H9 (cell line): ENCODE measurements around the gene STRN. TPM values are rescaled to one million over a fixed set of nuclear protein-coding genes. Genes with fewer than 3 reads are reported as not detected.

ENCODE experiments used
- DNase-seq: peaks from one replicate; pipeline ENCODE4 v3.0.0-alpha.2; 2017
- H2AFZ ChIP-seq: one replicate; pipeline ENCODE4 v1.6.1; 2013; ENCODE audit warnings: mild to moderate bottlenecking, low read length, control low read depth, moderate library complexity
- H2AK5ac ChIP-seq: 2 replicates; pipeline ENCODE4 v1.6.1; 2013; ENCODE audit warnings: low read length, control low read depth, mixed read lengths; ENCODE audit not compliant: insufficient read length
- H2BK120ac ChIP-seq: one replicate; pipeline ENCODE4 v1.6.1; 2013; ENCODE audit warnings: low read depth, mild to moderate bottlenecking, low read length, control low read depth, inconsistent platforms; ENCODE audit not compliant: poor library complexity, severe bottlenecking
- H2BK12ac ChIP-seq: 2 replicates; pipeline ENCODE4 v1.6.1; 2013; ENCODE audit warnings: low read length, control low read depth, mixed read lengths, low read depth; ENCODE audit not compliant: insufficient read length
- H2BK15ac ChIP-seq: 2 replicates; pipeline ENCODE4 v1.6.1; 2013; ENCODE audit warnings: low read depth, low read length, control low read depth
- H2BK20ac ChIP-seq: one replicate; pipeline ENCODE4 v1.6.1; 2013; ENCODE audit warnings: low read depth, mild to moderate bottlenecking, low read length, control low read depth, inconsistent platforms; ENCODE audit not compliant: poor library complexity, severe bottlenecking
- H2BK5ac ChIP-seq: 2 replicates; pipeline ENCODE4 v1.6.1; 2013; ENCODE audit warnings: low read length, control low read depth, mixed read lengths; ENCODE audit not compliant: insufficient read length
- H3K14ac ChIP-seq: 2 replicates; pipeline ENCODE4 v1.6.1; 2013; ENCODE audit warnings: low read length, control low read depth; ENCODE audit not compliant: insufficient read depth
- H3K18ac ChIP-seq: 2 replicates; pipeline ENCODE4 v1.6.1; 2013; ENCODE audit warnings: low read depth, mild to moderate bottlenecking, mixed read lengths, low read length, control low read depth; ENCODE audit not compliant: insufficient read length
- H3K23ac ChIP-seq: 2 replicates; pipeline ENCODE4 v1.6.1; 2013; ENCODE audit warnings: low read length, control low read depth, mixed read lengths, low read depth; ENCODE audit not compliant: insufficient read length
- H3K23me2 ChIP-seq: 2 replicates; pipeline ENCODE4 v1.6.1; 2013; ENCODE audit warnings: low read depth, mild to moderate bottlenecking, mixed read lengths, low read length, control low read depth; ENCODE audit not compliant: insufficient read length, poor library complexity, severe bottlenecking
- H3K27ac ChIP-seq: 2 replicates; pipeline ENCODE4 v1.5.1; 2013; ENCODE audit warnings: low read length, control low read depth, mixed read lengths, low read depth; ENCODE audit not compliant: insufficient read length
- H3K27me3 ChIP-seq: 2 replicates; pipeline ENCODE4 v1.6.1; 2013; ENCODE audit warnings: low read length, control low read depth, inconsistent platforms; ENCODE audit not compliant: insufficient read depth
- H3K4ac ChIP-seq: 2 replicates; pipeline ENCODE4 v1.6.1; 2013; ENCODE audit warnings: low read depth, mild to moderate bottlenecking, control low read depth, inconsistent platforms, low read length, moderate library complexity
- H3K4me1 ChIP-seq: 2 replicates; pipeline ENCODE4 v1.6.1; 2013; ENCODE audit warnings: low read length, control low read depth, inconsistent platforms; ENCODE audit not compliant: insufficient read depth
- H3K4me2 ChIP-seq: 2 replicates; pipeline ENCODE4 v1.6.1; 2013; ENCODE audit warnings: low read length, control low read depth, mixed read lengths; ENCODE audit not compliant: insufficient read length, insufficient read depth
- H3K56ac ChIP-seq: 2 replicates; pipeline ENCODE4 v1.6.1; 2013; ENCODE audit warnings: low read depth, mild to moderate bottlenecking, mixed read lengths, low read length, control low read depth; ENCODE audit not compliant: insufficient read length
- H3K79me1 ChIP-seq: 2 replicates; pipeline ENCODE4 v1.6.1; 2013; ENCODE audit warnings: low read depth, mild to moderate bottlenecking, moderate library complexity, low read length, control low read depth, inconsistent platforms; ENCODE audit not compliant: insufficient read depth, poor library complexity, severe bottlenecking
- H3K79me2 ChIP-seq: 2 replicates; pipeline ENCODE4 v1.6.1; 2013; ENCODE audit warnings: low read length, control low read depth, inconsistent platforms; ENCODE audit not compliant: insufficient read depth
- H3K9ac ChIP-seq: 2 replicates; pipeline ENCODE4 v1.6.1; 2013; ENCODE audit warnings: low read length, control low read depth, mixed read lengths; ENCODE audit not compliant: insufficient read length; ENCODE audit errors: extremely low read depth
- H3K9me3 ChIP-seq: one replicate; pipeline ENCODE4 v1.6.1; 2013; ENCODE audit warnings: low read depth, low read length, inconsistent platforms; ENCODE audit not compliant: control insufficient read depth
- H3T11ph ChIP-seq: one replicate; pipeline ENCODE4 v1.6.1; 2013; ENCODE audit warnings: mild to moderate bottlenecking, low read length, control low read depth, inconsistent platforms
- H4K20me1 ChIP-seq: one replicate; pipeline ENCODE4 v1.6.1; 2013; ENCODE audit not compliant: control insufficient read depth, insufficient read length, insufficient read depth
- H4K5ac ChIP-seq: 2 replicates; pipeline ENCODE4 v1.6.1; 2013; ENCODE audit warnings: low read depth, mild to moderate bottlenecking, mixed read lengths, low read length, control low read depth; ENCODE audit not compliant: insufficient read length
- H4K8ac ChIP-seq: replicated peaks from 2 replicates; pipeline ENCODE4 v1.6.1; 2013; ENCODE audit warnings: low read length, control low read depth, mixed read lengths, low read depth; ENCODE audit not compliant: insufficient read length
- H4K91ac ChIP-seq: 2 replicates; pipeline ENCODE4 v1.6.1; 2013; ENCODE audit warnings: low read depth, mild to moderate bottlenecking, moderate library complexity, mixed read lengths, low read length, control low read depth; ENCODE audit not compliant: insufficient read length
- H3K27ac Mint-ChIP-seq, 3 experiments: 2 replicates in 2 of 3; 3 replicates in 1 of 3; pipeline ENCODE4 v1.8.0; 2020 to 2021; ENCODE audit warnings: mixed read lengths in 3 of 3, mild to moderate bottlenecking in 1 of 3, moderate library complexity in 1 of 3
- H3K27me3 Mint-ChIP-seq: 2 replicates; pipeline ENCODE4 v1.8.0; 2021; ENCODE audit warnings: low read depth, mild to moderate bottlenecking, moderate library complexity, mixed read lengths
- H3K36me3 Mint-ChIP-seq, 3 experiments: 2 replicates in 2 of 3; 3 replicates in 1 of 3; pipeline ENCODE4 v1.8.0; 2020 to 2021; ENCODE audit warnings: low read depth in 3 of 3, mixed read lengths in 3 of 3; ENCODE audit not compliant: insufficient read depth in 1 of 3
- H3K4me1 Mint-ChIP-seq, 2 experiments: 2 replicates each; pipeline ENCODE4 v1.8.0; 2020; ENCODE audit warnings: mixed read lengths in 2 of 2
- H3K4me3 Mint-ChIP-seq, 2 experiments: 2 replicates in 1 of 2; 3 replicates in 1 of 2; pipeline ENCODE4 v1.8.0; 2020 to 2021; ENCODE audit warnings: mild to moderate bottlenecking in 2 of 2, mixed read lengths in 2 of 2, moderate library complexity in 1 of 2
- H3K9me3 Mint-ChIP-seq, 2 experiments: 2 replicates in 1 of 2; 3 replicates in 1 of 2; pipeline ENCODE4 v1.8.0; 2020; ENCODE audit warnings: mild to moderate bottlenecking in 2 of 2, mixed read lengths in 2 of 2, moderate library complexity in 1 of 2
- CTCF ChIP-seq: fragments of 200-600 bp; sonication (generic); conservative IDR thresholded peaks from 3 replicates; pipeline ENCODE4 v1.8.0; 2021; ENCODE audit warnings: antibody characterized with exemption, mild to moderate bottlenecking
- WGBS: extraction: QIAGEN DNeasy Blood & Tissue Kit; methylation state at CpG from one replicate; pipeline ENCODE4 v1.1.7; 2013; ENCODE audit warnings: missing lambda C conversion rate, low lambda C conversion rate, mixed read lengths; ENCODE audit not compliant: insufficient read length; ENCODE audit errors: extremely low coverage; 5-methylcytosine and 5-hydroxymethylcytosine counted together
- total RNA-seq: library from RNA; stranded (reverse); gene quantifications from 2 replicates; pipeline ENCODE4 v1.2.1, GENCODE V29; 2021

The STRN gene
- total RNA-seq, 1 experiment from 2014 or later: 31.7 TPM

DNA sequence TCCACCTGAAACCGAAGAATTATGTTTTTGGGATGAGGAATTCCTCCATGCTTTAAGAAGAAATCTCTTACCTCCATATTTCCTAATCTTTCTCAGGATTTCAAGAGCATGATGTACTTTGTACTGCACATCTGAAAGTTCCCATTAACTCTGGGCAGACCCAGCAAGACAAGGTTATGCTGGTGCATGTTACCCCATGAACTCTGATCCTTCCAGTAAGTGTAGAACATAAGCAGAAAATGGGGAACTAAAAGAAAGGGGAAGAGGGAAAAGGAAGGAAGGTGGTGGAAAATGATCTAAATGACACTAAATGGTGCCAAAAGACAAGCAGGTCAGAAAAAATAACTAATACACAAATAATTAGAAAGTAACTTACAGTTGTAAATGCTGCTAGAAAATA is 50.7 kb downstream of the STRN start:
- Histone ChIP-seq H3K23ac (no peak overlapping the region), H3T11ph (no peak overlapping the region), H2AK5ac (no peak overlapping the region), H3K27me3 (no peaks in the 10 kb centered on the region), H4K8ac (no peak overlapping the region), H2BK20ac (no peak overlapping the region), H4K91ac (no peak overlapping the region), H2BK120ac (no peak overlapping the region), H2BK5ac (no peak overlapping the region), H2BK15ac (no peak overlapping the region), H3K27ac (no peak overlapping the region), H2AFZ (no peak overlapping the region), H3K9ac (no peak overlapping the region), H3K23me2 (no peaks in the 10 kb centered on the region), H3K79me1 (no peaks in the 10 kb centered on the region), H4K5ac (no peak overlapping the region), H3K79me2 (no peaks in the 10 kb centered on the region), H3K56ac (no peak overlapping the region), H3K18ac (no peak overlapping the region), H3K14ac (no peak overlapping the region), H4K20me1 (no peaks in the 10 kb centered on the region), H3K9me3 (no peaks in the 10 kb centered on the region), H3K4ac (no peak overlapping the region), H2BK12ac (no peak overlapping the region), H3K4me2 (no peak overlapping the region), H3K4me1 (no peaks in the 10 kb centered on the region)
- no CpG with 5 or more reads among the region's 1 CpG for WGBS
- TF ChIP-seq CTCF: no peak
- Mint-ChIP-seq H3K36me3 (peaks cover 0 to 4% (median 0%) of the 10 kb centered on the region in 3 experiments; a peak in 3 of 7 replicates), H3K4me3 (no peak overlapping the region), H3K27me3 (no peaks in the 10 kb centered on the region), H3K9me3 (no peaks in the 10 kb centered on the region), H3K27ac (no peak overlapping the region), H3K4me1 (peaks cover 10 to 11% of the 10 kb centered on the region in 2 experiments)
- no peak for DNase-seq
